Endothelial cell (in vitro differentiated cells): ENCODE data around the gene ZMYM4. TPM values are rescaled to one million over a fixed set of nuclear protein-coding genes. Genes with fewer than 3 reads are reported as not detected.

ENCODE experiments used
- DNase-seq: peaks from one replicate; pipeline ENCODE4 v3.0.0; 2021; ENCODE audit warnings: low spot score
- H3K27ac Mint-ChIP-seq: one replicate; pipeline ENCODE4 v1.8.0; 2021; ENCODE audit warnings: mixed read lengths, inconsistent platforms; ENCODE audit not compliant: unreplicated experiment
- H3K27me3 Mint-ChIP-seq: one replicate; pipeline ENCODE4 v1.8.0; 2021; ENCODE audit warnings: mild to moderate bottlenecking, moderate library complexity, mixed read lengths, inconsistent platforms; ENCODE audit not compliant: unreplicated experiment
- H3K36me3 Mint-ChIP-seq: one replicate; pipeline ENCODE4 v1.8.0; 2021; ENCODE audit warnings: mild to moderate bottlenecking, low read depth, mixed read lengths, inconsistent platforms; ENCODE audit not compliant: unreplicated experiment
- H3K4me1 Mint-ChIP-seq: one replicate; pipeline ENCODE4 v1.8.0; 2021; ENCODE audit warnings: mild to moderate bottlenecking, mixed read lengths, inconsistent platforms; ENCODE audit not compliant: unreplicated experiment
- H3K4me3 Mint-ChIP-seq: one replicate; pipeline ENCODE4 v1.8.0; 2021; ENCODE audit warnings: mild to moderate bottlenecking, mixed read lengths, inconsistent platforms; ENCODE audit not compliant: unreplicated experiment
- H3K9me3 Mint-ChIP-seq: one replicate; pipeline ENCODE4 v1.8.0; 2021; ENCODE audit warnings: mixed read lengths, inconsistent platforms; ENCODE audit not compliant: unreplicated experiment
- CTCF ChIP-seq: fragments of 200-600 bp; sonication (generic); IDR thresholded peaks from one replicate; pipeline ENCODE4 v1.5.0; 2021; ENCODE audit warnings: antibody characterized with exemption; ENCODE audit not compliant: unreplicated experiment
- total RNA-seq: library from RNA; stranded (reverse); fragmentation: NEBNext Ultra II Directional; extraction: Animal tissue kit (Norgen Biotek cat#: 25700); gene quantifications from one replicate; pipeline ENCODE4 v1.2.1, GENCODE V29; 2021; ENCODE audit not compliant: unreplicated experiment

ZMYM4 gene
- total RNA-seq, 1 donor from 2014 or later, result 102 TPM

- Mint-ChIP-seq H3K4me3 (no peak overlapping the region), H3K9me3 (no peaks in the 10 kb centered on the region), H3K27ac (no peak overlapping the region), H3K4me1 (peaks cover 12% of the 10 kb centered on the region), H3K36me3 (peaks cover 31% of the 10 kb centered on the region), H3K27me3 (no peaks in the 10 kb centered on the region)
- TF ChIP-seq CTCF, result no peak
- no peak for DNase-seq
Observed at GRCh38 chr1:35386959-35387358, 118.5 kb downstream of the ZMYM4 start.

- no peaks in the 10 kb centered on the region for H3K27me3 Mint-ChIP-seq
- H3K4me1 Mint-ChIP-seq, result peaks cover 12% of the 10 kb centered on the region
- DNase-seq, result no peak
- H3K27ac Mint-ChIP-seq, result no peak overlapping the region
- no peak for TF ChIP-seq CTCF
- no peak overlapping the region for H3K4me3 Mint-ChIP-seq
- peaks cover 39% of the 10 kb centered on the region for H3K36me3 Mint-ChIP-seq
- H3K9me3 Mint-ChIP-seq, result no peaks in the 10 kb centered on the region
Observed at GRCh38 chr1:35390600-35391494, 122.3 kb downstream of the ZMYM4 start.

GRCh38 chr1:35394386-35394785 is 125.9 kb downstream of the ZMYM4 start:
- no peak for TF ChIP-seq CTCF
- peak overlapping the region; percentile 44 for H3K4me3 Mint-ChIP-seq
- no peak for DNase-seq
- peaks cover 37% of the 10 kb centered on the region for H3K36me3 Mint-ChIP-seq
- no peaks in the 10 kb centered on the region for H3K27me3 Mint-ChIP-seq
- peaks cover 12% of the 10 kb centered on the region for H3K4me1 Mint-ChIP-seq
- peak overlapping the region; percentile 24 for H3K27ac Mint-ChIP-seq
- H3K9me3 Mint-ChIP-seq, result no peaks in the 10 kb centered on the region

GRCh38 chr1:35398739-35399138 is 130.2 kb downstream of the ZMYM4 start:
- TF ChIP-seq CTCF, result no peak
- DNase-seq, result no peak
- no peaks in the 10 kb centered on the region for H3K9me3 Mint-ChIP-seq
- H3K27me3 Mint-ChIP-seq, result no peaks in the 10 kb centered on the region
- no peak overlapping the region for H3K4me3 Mint-ChIP-seq
- peaks cover 46% of the 10 kb centered on the region for H3K36me3 Mint-ChIP-seq
- H3K27ac Mint-ChIP-seq, result no peak overlapping the region
- H3K4me1 Mint-ChIP-seq, result no peaks in the 10 kb centered on the region

- H3K27ac Mint-ChIP-seq, result no peak overlapping the region
- H3K27me3 Mint-ChIP-seq, result no peaks in the 10 kb centered on the region
- H3K4me3 Mint-ChIP-seq, result no peak overlapping the region
- H3K9me3 Mint-ChIP-seq, result no peaks in the 10 kb centered on the region
- no peaks in the 10 kb centered on the region for H3K4me1 Mint-ChIP-seq
- no peak for TF ChIP-seq CTCF
- H3K36me3 Mint-ChIP-seq, result peaks cover 42% of the 10 kb centered on the region
- no peak for DNase-seq
Observed at GRCh38 chr1:35401049-35401448, 132.5 kb downstream of the ZMYM4 start.
